NCI-H774 (cell line): ENCODE measurements around the gene GAMT.

Source experiments
- DNase-seq: peaks from one replicate; lab custom pipeline; 2025; lab: John Stamatoyannopoulos, UW

Gene GAMT

GRCh38 chr19:1399745-1400144, 1.6 kb downstream of the GAMT start:
- DNase-seq, result no peak

- DNase-seq, result no peak
Measured at GRCh38 chr19:1399079-1399478, 2.3 kb downstream of the GAMT start.

GRCh38 chr19:1397838-1398237, 3.5 kb downstream of the GAMT start:
- DNase-seq, result no peak

GRCh38 chr19:1396768-1397679, 4.3 kb downstream of the GAMT start:
- no peak for DNase-seq

GRCh38 chr19:1396019-1396767, 5.1 kb downstream of the GAMT start:
- no peak for DNase-seq

GRCh38 chr19:1395194-1396018, 5.9 kb downstream of the GAMT start:
- no peak for DNase-seq

- no peak for DNase-seq
Measured at GRCh38 chr19:1394252-1395193, 6.8 kb downstream of the GAMT start.

- DNase-seq, result no peak
Measured at GRCh38 chr19:1393841-1394240, 7.5 kb downstream of the GAMT start.

GRCh38 chr19:1392939-1393530, 8.3 kb downstream of the GAMT start:
- DNase-seq, result no peak

GRCh38 chr19:1392407-1392806, 8.9 kb downstream of the GAMT start:
- DNase-seq, result no peak

GRCh38 chr19:1390890-1391423, 10.4 kb downstream of the GAMT start:
- no peak for DNase-seq

GRCh38 chr19:1389033-1389940, 12.1 kb downstream of the GAMT start:
- DNase-seq, result no peak

GRCh38 chr19:1388637-1389026, 12.7 kb downstream of the GAMT start:
- DNase-seq, result no peak

GRCh38 chr19:1387684-1388636, 13.4 kb downstream of the GAMT start:
- DNase-seq, result no peak

GRCh38 chr19:1386945-1387683, 14.2 kb downstream of the GAMT start:
- DNase-seq, result no peak

- no peak for DNase-seq
Measured at GRCh38 chr19:1385816-1386215, 15.5 kb downstream of the GAMT start.

GRCh38 chr19:1384478-1385110, 16.7 kb downstream of the GAMT start:
- DNase-seq, result no peak
